ENCODE results near the gene DAD1.
"Not testable (repeated sequence)": the region's sequence is repeated elsewhere in the genome, so short reads cannot be mapped to it uniquely, and the experiment has no call there.

Gene DAD1

DNA sequence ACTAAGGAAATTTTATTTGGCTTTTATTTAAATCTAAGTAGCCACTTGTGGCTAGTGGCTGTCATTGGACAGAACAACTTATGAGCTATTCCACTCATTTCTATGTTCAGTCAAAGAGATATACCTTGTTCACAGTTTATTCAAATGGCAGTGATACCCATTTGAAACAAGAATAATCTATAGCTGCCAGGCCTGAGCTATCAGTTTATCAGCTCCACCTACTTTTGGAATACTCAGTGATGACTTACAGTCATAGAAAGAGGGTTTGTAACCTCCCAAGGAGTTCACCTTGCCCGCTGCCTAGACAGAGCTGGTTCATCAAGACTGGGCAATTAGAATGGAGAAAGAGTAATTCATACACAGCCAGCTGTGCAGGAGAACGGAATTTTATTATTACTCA lies 4.6 kb upstream of the DAD1 start:
- H3K27ac ChIP-seq (ENCODE audit: low read depth, low read length, poor library complexity, severe bottlenecking) = no peak overlapping the region
- H3K9ac ChIP-seq (ENCODE audit: low read length) = no peak overlapping the region
- peaks cover 3% of the 10 kb centered on the region for H3K79me2 ChIP-seq (ENCODE audit: insufficient read depth, low read length)
- no peaks in the 10 kb centered on the region for H4K20me1 ChIP-seq (ENCODE audit: insufficient read depth, low read length)
- no peak overlapping the region for H3K4me3 ChIP-seq (ENCODE audit: low read depth, low read length, poor library complexity, severe bottlenecking)
- no peak overlapping the region for H3K4me2 ChIP-seq (ENCODE audit: low read length)
- no peaks in the 10 kb centered on the region for H3F3A ChIP-seq (ENCODE audit: insufficient read depth, low read length)
- no peaks in the 10 kb centered on the region for H3K9me2 ChIP-seq (ENCODE audit: low read depth, low read length)
- peaks cover 16% of the 10 kb centered on the region for H3K4me1 ChIP-seq (ENCODE audit: insufficient read depth, low read length, severe bottlenecking)
- H2AFZ ChIP-seq (ENCODE audit: low read length) = no peak overlapping the region
- H3K27me3 ChIP-seq (ENCODE audit: insufficient read depth, low read length) = no peaks in the 10 kb centered on the region; the same call in 1 of the 2 replicates
- no peaks in the 10 kb centered on the region for H3K9me3 ChIP-seq (ENCODE audit: low read length)
- TF ChIP-seq EZH2 (IDR thresholded peaks at IDR 0.05; ENCODE audit: borderline replicate concordance, low read length) = no peak
- TF ChIP-seq, protein P1, sequence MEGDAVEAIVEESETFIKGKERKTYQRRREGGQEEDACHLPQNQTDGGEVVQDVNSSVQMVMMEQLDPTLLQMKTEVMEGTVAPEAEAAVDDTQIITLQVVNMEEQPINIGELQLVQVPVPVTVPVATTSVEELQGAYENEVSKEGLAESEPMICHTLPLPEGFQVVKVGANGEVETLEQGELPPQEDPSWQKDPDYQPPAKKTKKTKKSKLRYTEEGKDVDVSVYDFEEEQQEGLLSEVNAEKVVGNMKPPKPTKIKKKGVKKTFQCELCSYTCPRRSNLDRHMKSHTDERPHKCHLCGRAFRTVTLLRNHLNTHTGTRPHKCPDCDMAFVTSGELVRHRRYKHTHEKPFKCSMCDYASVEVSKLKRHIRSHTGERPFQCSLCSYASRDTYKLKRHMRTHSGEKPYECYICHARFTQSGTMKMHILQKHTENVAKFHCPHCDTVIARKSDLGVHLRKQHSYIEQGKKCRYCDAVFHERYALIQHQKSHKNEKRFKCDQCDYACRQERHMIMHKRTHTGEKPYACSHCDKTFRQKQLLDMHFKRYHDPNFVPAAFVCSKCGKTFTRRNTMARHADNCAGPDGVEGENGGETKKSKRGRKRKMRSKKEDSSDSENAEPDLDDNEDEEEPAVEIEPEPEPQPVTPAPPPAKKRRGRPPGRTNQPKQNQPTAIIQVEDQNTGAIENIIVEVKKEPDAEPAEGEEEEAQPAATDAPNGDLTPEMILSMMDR (IDR thresholded peaks at IDR 0.05; ENCODE audit: low read length) = no peak
- H3K36me3 ChIP-seq (ENCODE audit: insufficient read depth, low read length) = no peaks in the 10 kb centered on the region

DNA sequence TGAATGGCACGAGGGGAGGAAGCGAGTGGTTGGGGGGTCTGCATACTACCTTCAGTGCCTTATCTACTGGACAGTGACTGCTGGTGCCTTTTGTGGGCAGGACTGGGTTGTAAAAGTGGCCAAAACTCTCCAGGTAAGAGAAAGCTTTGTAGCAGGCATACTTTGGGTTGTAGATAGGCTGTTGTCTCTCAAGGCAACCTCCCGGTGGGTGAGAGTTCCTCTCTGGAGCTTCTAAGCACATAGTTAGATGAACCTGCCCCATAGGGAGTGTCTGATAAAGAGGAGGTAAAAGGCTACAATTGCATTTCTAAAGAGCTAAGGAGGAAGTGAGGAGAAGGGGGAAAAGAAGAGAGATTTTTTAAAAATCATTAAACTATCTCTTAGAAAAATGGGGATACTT lies 4.2 kb upstream of the DAD1 start:
- Histone ChIP-seq H3K4me2 (ENCODE audit: low read length) (no peak overlapping the region), H3K9me2 (ENCODE audit: low read depth, low read length) (no peaks in the 10 kb centered on the region), H3K27me3 (ENCODE audit: insufficient read depth, low read length) (no peaks in the 10 kb centered on the region; the same call in 1 of the 2 replicates), H4K20me1 (ENCODE audit: insufficient read depth, low read length) (no peaks in the 10 kb centered on the region), H3K9ac (ENCODE audit: low read length) (no peak overlapping the region), H2AFZ (ENCODE audit: low read length) (no peak overlapping the region), H3K4me3 (ENCODE audit: low read depth, low read length, poor library complexity, severe bottlenecking) (no peak overlapping the region), H3F3A (ENCODE audit: insufficient read depth, low read length) (no peaks in the 10 kb centered on the region), H3K36me3 (ENCODE audit: insufficient read depth, low read length) (no peaks in the 10 kb centered on the region), H3K27ac (ENCODE audit: low read depth, low read length, poor library complexity, severe bottlenecking) (no peak overlapping the region), H3K4me1 (ENCODE audit: insufficient read depth, low read length, severe bottlenecking) (peaks cover 19% of the 10 kb centered on the region), H3K9me3 (ENCODE audit: low read length) (no peaks in the 10 kb centered on the region), H3K79me2 (ENCODE audit: insufficient read depth, low read length) (peaks cover 7% of the 10 kb centered on the region)
- TF ChIP-seq, protein P1 (IDR thresholded peaks at IDR 0.05; ENCODE audit: low read length) = no peak
- no peak for TF ChIP-seq EZH2 (IDR thresholded peaks at IDR 0.05; ENCODE audit: borderline replicate concordance, low read length)

DNA sequence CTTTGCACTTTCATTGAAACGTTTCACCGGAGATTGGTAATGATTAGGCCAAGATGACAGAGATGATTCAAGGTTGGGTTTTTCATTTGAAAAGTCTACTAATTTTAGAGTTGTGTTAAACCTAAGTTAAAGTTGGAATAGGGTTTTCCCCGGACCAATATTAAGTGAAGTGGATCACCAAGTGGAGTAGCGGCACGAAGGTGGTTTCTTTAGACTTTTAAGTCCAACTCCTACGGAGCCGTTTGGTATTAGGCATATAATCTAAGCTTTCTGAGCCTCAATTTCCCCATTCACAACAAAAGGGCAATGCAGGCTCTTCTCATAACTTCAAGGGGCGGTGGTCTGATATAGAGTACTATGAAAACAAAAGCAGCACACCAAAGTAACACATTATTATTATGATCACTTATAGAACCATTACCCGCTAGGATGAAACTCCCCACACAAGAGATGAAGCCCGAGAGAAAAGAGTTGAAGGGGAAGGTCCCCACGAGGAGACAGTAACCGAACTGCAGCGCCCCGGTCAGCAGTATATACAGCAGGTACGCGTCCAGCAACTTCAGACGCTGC lies 413 bp downstream of the DAD1 start:
- H3K79me2 ChIP-seq (ENCODE audit: insufficient read depth, low read length) = peaks cover 46% of the 10 kb centered on the region
- H4K20me1 ChIP-seq (ENCODE audit: insufficient read depth, low read length) = no peaks in the 10 kb centered on the region
- H3K36me3 ChIP-seq (ENCODE audit: insufficient read depth, low read length) = peaks cover 19% of the 10 kb centered on the region; the same call in 1 of the 2 replicates
- peaks cover 52% of the 10 kb centered on the region for H3K4me1 ChIP-seq (ENCODE audit: insufficient read depth, low read length, severe bottlenecking)
- no peak overlapping the region for H2AFZ ChIP-seq (ENCODE audit: low read length)
- peak overlapping the region; percentile 91 for H3K9ac ChIP-seq (ENCODE audit: low read length)
- TF ChIP-seq, protein P1 (IDR thresholded peaks at IDR 0.05; ENCODE audit: low read length) = no peak
- TF ChIP-seq EZH2 (IDR thresholded peaks at IDR 0.05; ENCODE audit: borderline replicate concordance, low read length) = no peak
- no peaks in the 10 kb centered on the region for H3K9me2 ChIP-seq (ENCODE audit: low read depth, low read length)
- no peaks in the 10 kb centered on the region for H3F3A ChIP-seq (ENCODE audit: insufficient read depth, low read length)
- peak overlapping the region; percentile 90 for H3K4me2 ChIP-seq (ENCODE audit: low read length)
- peak overlapping the region; percentile 47 for H3K27ac ChIP-seq (ENCODE audit: low read depth, low read length, poor library complexity, severe bottlenecking)
- H3K4me3 ChIP-seq (ENCODE audit: low read depth, low read length, poor library complexity, severe bottlenecking) = peak overlapping the region; percentile 89
- H3K9me3 ChIP-seq (ENCODE audit: low read length) = no peaks in the 10 kb centered on the region
- H3K27me3 ChIP-seq (ENCODE audit: insufficient read depth, low read length) = no peaks in the 10 kb centered on the region

DNA sequence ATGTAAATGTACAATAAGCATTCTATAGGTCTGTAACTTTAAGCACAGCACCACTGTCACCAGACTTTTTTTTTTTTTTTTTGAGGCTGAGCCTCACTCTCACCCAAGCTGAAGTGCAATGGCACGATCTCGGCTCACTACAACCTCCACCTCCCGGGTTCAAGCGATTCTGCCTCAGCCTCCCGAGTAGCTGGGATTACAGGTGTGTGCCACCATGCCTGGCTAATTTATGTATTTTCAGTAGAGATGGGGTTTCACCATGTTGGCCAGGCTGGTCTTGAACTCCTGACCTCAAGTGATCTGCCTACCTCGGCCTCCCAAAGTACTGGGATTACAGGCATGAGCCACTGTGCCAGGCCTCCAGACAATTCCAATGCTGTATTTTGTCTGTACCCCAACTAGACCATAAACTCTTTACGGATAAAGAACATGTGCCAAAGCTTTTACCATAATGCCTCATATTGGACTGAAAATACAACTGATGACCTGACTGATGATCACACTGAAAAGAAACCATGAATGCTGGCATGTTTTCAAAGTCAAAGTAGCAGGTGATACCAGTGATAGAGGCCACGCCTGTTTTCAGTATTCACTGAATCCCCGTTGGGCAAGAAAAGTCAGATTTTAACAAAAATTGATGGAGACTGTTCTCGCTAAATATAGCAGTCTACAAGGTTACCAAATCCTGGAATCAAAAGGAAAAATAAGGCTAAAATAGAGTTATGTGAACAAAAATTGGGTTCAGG lies 1.2 kb downstream of the DAD1 start:
- Histone ChIP-seq H3K4me3 (ENCODE audit: low read depth, low read length, poor library complexity, severe bottlenecking) (peak overlapping the region; percentile 89), H3K79me2 (ENCODE audit: insufficient read depth, low read length) (peaks cover 47% of the 10 kb centered on the region), H3K9ac (ENCODE audit: low read length) (peak overlapping the region; percentile 91), H3K4me1 (ENCODE audit: insufficient read depth, low read length, severe bottlenecking) (peaks cover 59% of the 10 kb centered on the region), H3K36me3 (ENCODE audit: insufficient read depth, low read length) (peaks cover 19% of the 10 kb centered on the region; the same call in 1 of the 2 replicates), H3K4me2 (ENCODE audit: low read length) (peak overlapping the region; percentile 90)
- not testable (repeated sequence) for H3K9me3 ChIP-seq (ENCODE audit: low read length); H3K9me2 ChIP-seq (ENCODE audit: low read depth, low read length); H4K20me1 ChIP-seq (ENCODE audit: insufficient read depth, low read length); H3K27me3 ChIP-seq (ENCODE audit: insufficient read depth, low read length); H3F3A ChIP-seq (ENCODE audit: insufficient read depth, low read length); H3K27ac ChIP-seq (ENCODE audit: low read depth, low read length, poor library complexity, severe bottlenecking); H2AFZ ChIP-seq (ENCODE audit: low read length)

Measured in OCI-LY1 (cell line).